Measurements from ENCODE around the gene INO80.

Gene INO80

DNA sequence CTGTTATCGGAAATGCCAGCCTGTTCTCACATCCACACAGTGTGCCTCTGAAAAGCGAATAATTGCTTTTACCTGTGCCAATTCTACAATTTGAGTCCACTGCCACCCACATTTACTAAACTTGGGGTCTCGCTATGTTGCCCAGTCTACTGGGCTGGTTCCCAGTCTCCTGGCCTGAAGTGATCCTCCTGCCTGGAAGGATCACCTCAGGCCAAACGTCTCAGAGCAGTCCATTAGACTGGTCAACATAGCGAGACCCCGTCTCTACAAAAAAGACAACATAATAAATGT is 827 bp upstream of the INO80 start:
- H3K4me3 ChIP-seq (ENCODE audit: low read length in 2 of 2): peak overlapping the region; percentile 90 to 97

DNA sequence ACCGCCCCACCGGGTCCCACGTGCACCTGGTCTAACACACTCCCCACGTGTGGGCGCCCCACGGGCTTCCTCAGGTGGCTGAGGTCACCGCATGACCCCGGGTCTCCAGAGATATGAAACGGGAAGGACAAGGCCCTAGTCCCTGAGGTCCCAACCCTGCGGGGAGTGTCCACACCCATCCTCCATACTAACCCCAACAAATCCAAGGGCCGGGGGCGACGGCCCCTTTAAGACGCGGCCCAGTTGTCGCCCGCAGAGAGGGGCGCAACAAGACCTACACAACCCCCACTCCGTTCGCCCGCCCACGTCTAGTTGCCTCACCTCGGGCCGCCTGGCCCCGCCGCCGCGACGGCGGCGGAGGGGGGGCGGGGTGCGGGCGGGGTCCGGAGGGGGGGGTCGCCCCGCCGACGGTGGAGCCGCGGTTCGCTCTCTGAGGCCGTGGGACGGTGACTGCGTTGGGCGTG is 396 bp downstream of the INO80 start:
- Histone ChIP-seq H3K27me3 (ENCODE audit: control insufficient read depth in 1 of 2, insufficient read depth in 2 of 2, low read length in 2 of 2) (no peaks in the 10 kb centered on the region), H3K9me3 (ENCODE audit: control insufficient read depth in 2 of 2, low read length in 2 of 2) (no peaks in the 10 kb centered on the region), H3K4me3 (ENCODE audit: low read length in 2 of 2) (peak overlapping the region; percentile 90 to 97), H3K27ac (ENCODE audit: low read length) (peak overlapping the region; percentile 98), H3K4me1 (ENCODE audit: control insufficient read depth, insufficient read depth, low read length) (peaks cover 14% of the 10 kb centered on the region), H3K9ac (ENCODE audit: low read length in 2 of 2) (peak overlapping the region; percentile 78 to 98), H3K36me3 (ENCODE audit: control insufficient read depth in 2 of 2, insufficient read depth in 2 of 2, low read length in 2 of 2) (no peaks in the 10 kb centered on the region)

More for the DNA sequence above, 827 bp upstream of the INO80 start:
- no peaks in the 10 kb centered on the region for H3K36me3 ChIP-seq (ENCODE audit: control insufficient read depth in 2 of 2, insufficient read depth in 2 of 2, low read length in 2 of 2)
- H3K27me3 ChIP-seq (ENCODE audit: control insufficient read depth in 1 of 2, insufficient read depth in 2 of 2, low read length in 2 of 2): no peaks in the 10 kb centered on the region
- peak overlapping the region; percentile 98 for H3K27ac ChIP-seq (ENCODE audit: low read length)
- H3K9ac ChIP-seq (ENCODE audit: low read length in 2 of 2): peak overlapping the region; percentile 78 to 98
- H3K9me3 ChIP-seq (ENCODE audit: control insufficient read depth in 2 of 2, low read length in 2 of 2): no peaks in the 10 kb centered on the region
- peaks cover 14% of the 10 kb centered on the region for H3K4me1 ChIP-seq (ENCODE audit: control insufficient read depth, insufficient read depth, low read length)

DNA sequence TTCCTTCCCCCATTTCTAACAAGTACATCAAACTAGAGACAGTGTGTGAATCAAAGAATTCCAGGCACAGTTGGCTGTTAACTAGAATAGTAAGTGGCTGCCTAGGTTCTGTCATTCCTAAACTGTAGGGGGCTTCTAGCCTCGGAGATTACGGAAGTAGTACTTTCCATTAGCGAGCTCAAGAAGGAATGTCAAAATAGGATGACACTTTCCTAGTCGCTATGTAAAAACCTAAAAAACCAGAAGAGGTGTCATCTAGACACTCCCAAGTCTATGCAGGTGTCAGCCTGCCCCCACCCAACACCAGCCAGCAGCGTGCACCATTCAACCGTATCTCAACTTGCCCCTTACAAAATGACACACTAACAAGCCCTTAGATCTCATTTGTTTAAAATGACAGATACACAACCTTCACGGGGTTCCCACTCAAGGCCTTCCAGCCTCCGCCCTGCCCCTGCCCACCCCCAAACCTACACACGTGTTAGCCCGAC is 874 bp downstream of the INO80 start:
- Histone ChIP-seq H3K27ac (ENCODE audit: low read length) (peak overlapping the region; percentile 98), H3K27me3 (ENCODE audit: control insufficient read depth in 1 of 2, insufficient read depth in 2 of 2, low read length in 2 of 2) (no peaks in the 10 kb centered on the region), H3K9me3 (ENCODE audit: control insufficient read depth in 2 of 2, low read length in 2 of 2) (no peaks in the 10 kb centered on the region), H3K4me3 (ENCODE audit: low read length in 2 of 2) (peak overlapping the region; percentile 90 to 97), H3K4me1 (ENCODE audit: control insufficient read depth, insufficient read depth, low read length) (peaks cover 14% of the 10 kb centered on the region), H3K9ac (ENCODE audit: low read length in 2 of 2) (peak overlapping the region; percentile 78 to 91), H3K36me3 (ENCODE audit: control insufficient read depth in 2 of 2, insufficient read depth in 2 of 2, low read length in 2 of 2) (no peaks in the 10 kb centered on the region)

DNA sequence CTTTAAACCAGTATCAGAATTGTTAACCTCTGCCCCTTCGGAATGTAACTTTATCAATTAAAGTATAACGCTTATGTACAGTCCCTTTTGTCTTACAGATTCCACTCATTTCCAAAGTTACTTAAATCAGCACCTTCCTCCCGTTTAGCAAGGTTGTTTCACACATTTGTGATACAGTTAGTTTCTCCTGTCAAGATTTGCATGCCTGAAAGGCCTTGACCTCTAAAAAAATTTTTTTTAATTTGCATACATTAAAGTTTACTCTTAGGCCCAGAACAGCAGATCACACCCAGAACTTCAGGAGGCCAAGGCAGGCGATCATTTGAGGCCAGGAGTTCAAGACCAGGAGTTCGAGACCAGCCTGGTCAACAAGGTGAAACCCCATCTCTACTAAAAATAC is 9.1 kb downstream of the INO80 start:
- no peak overlapping the region for H3K9ac ChIP-seq (ENCODE audit: low read length in 2 of 2)
- H3K4me3 ChIP-seq (ENCODE audit: low read length in 2 of 2): no peak overlapping the region
- H3K36me3 ChIP-seq (ENCODE audit: control insufficient read depth in 2 of 2, insufficient read depth in 2 of 2, low read length in 2 of 2): no peaks in the 10 kb centered on the region
- H3K27ac ChIP-seq (ENCODE audit: low read length): no peak overlapping the region
- H3K9me3 ChIP-seq (ENCODE audit: control insufficient read depth in 2 of 2, low read length in 2 of 2): no peaks in the 10 kb centered on the region
- H3K4me1 ChIP-seq (ENCODE audit: control insufficient read depth, insufficient read depth, low read length): no peaks in the 10 kb centered on the region
- no peaks in the 10 kb centered on the region for H3K27me3 ChIP-seq (ENCODE audit: control insufficient read depth in 1 of 2, insufficient read depth in 2 of 2, low read length in 2 of 2)

DNA sequence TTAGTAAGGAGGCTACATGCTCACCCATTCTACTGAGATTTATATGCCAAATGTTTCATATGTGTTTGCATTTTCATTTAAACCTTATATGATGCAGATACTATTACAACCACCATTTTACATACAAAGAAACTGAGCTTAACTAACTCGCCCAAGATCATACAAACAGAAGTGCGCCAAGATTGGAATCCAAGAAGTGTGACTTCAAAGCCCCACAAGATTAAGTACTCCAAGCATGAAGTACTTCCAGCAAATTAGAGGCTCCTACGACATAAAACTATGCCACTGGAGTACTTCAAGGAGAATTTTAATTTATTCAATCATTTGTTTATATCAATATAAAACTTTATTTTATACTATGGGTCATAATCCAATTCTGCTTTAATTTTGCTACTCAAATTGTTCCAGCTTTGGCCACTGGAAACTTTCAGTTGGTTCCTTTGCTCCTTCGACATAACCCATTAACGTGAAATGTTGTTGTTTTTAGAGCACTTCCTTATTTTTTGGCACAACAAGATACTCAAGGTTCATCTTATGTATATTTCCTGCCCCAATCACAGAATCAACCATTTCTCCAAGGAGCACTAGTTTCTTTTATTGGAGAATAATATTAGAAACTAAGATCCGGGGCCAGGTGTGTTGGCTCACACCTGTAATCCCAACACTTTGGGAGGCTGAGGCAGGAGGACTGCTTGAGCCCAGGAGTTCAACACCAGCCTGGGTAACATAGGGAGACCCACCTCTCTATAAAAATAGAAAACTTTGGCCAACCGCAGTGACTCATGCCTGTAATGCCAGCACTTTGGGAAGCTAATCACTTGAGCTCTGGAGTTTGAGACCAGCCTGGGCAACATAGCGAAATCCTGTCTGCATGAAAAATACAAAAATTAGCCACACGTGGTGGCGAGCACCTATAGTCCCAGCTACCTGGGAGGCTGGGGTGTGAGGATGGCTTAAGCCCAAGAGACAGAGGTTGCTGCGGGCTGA is 10.4 kb downstream of the INO80 start:
- Histone ChIP-seq H3K4me3 (ENCODE audit: low read length in 2 of 2) (no peak overlapping the region), H3K9me3 (ENCODE audit: control insufficient read depth in 2 of 2, low read length in 2 of 2) (no peaks in the 10 kb centered on the region), H3K4me1 (ENCODE audit: control insufficient read depth, insufficient read depth, low read length) (no peaks in the 10 kb centered on the region), H3K9ac (ENCODE audit: low read length in 2 of 2) (no peak overlapping the region), H3K27ac (ENCODE audit: low read length) (no peak overlapping the region), H3K36me3 (ENCODE audit: control insufficient read depth in 2 of 2, insufficient read depth in 2 of 2, low read length in 2 of 2) (no peaks in the 10 kb centered on the region), H3K27me3 (ENCODE audit: control insufficient read depth in 1 of 2, insufficient read depth in 2 of 2, low read length in 2 of 2) (no peaks in the 10 kb centered on the region)

DNA sequence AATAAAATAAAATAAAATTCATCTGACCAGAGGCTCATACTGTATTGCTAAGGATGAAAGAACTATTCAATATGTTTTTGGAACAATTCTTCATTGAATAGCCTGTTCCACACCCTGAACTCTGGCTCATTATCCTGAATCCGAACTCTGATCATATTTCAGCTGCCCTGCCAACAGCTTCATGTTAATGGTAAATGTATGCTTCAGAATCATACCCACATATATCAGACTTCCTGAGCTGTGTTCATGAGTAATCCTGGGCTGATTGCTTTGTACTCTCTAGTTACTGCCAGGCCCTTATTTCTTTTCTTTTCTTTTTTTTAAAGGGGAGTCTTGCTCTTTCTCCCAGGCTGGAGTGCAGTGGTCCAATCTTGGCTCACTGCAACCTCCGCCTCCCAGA is 11.8 kb downstream of the INO80 start:
- Histone ChIP-seq H3K9me3 (ENCODE audit: control insufficient read depth in 2 of 2, low read length in 2 of 2) (no peaks in the 10 kb centered on the region), H3K4me3 (ENCODE audit: low read length in 2 of 2) (no peak overlapping the region), H3K36me3 (ENCODE audit: control insufficient read depth in 2 of 2, insufficient read depth in 2 of 2, low read length in 2 of 2) (no peaks in the 10 kb centered on the region), H3K4me1 (ENCODE audit: control insufficient read depth, insufficient read depth, low read length) (no peaks in the 10 kb centered on the region), H3K27ac (ENCODE audit: low read length) (no peak overlapping the region), H3K27me3 (ENCODE audit: control insufficient read depth in 1 of 2, insufficient read depth in 2 of 2, low read length in 2 of 2) (no peaks in the 10 kb centered on the region), H3K9ac (ENCODE audit: low read length in 2 of 2) (no peak overlapping the region)

DNA sequence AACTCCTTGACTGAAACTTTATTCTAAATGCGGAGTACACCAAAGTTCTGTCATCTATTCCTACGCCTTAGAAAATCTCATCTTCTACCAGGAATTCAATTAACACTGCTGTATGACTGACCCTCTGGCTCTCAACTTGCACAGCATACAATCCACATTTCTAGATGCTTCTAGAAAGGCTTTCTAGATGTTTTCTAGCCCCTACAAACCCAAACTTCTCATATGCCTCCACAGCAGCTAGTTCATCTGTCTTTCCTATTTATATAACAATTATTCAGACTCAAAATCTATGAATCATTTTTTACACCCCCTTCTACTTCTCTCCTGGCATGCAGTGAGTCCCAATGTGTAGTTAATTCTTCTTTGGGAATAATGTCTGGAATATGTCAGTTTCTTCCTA is 13.2 kb downstream of the INO80 start:
- peaks cover 0 to 2% of the 10 kb centered on the region in 2 donors for H3K36me3 ChIP-seq (ENCODE audit: control insufficient read depth in 2 of 2, insufficient read depth in 2 of 2, low read length in 2 of 2)
- no peaks in the 10 kb centered on the region for H3K9me3 ChIP-seq (ENCODE audit: control insufficient read depth in 2 of 2, low read length in 2 of 2)
- no peak overlapping the region for H3K27ac ChIP-seq (ENCODE audit: low read length)
- no peaks in the 10 kb centered on the region for H3K27me3 ChIP-seq (ENCODE audit: control insufficient read depth in 1 of 2, insufficient read depth in 2 of 2, low read length in 2 of 2)
- no peak overlapping the region for H3K9ac ChIP-seq (ENCODE audit: low read length in 2 of 2)
- no peaks in the 10 kb centered on the region for H3K4me1 ChIP-seq (ENCODE audit: control insufficient read depth, insufficient read depth, low read length)
- no peak overlapping the region for H3K4me3 ChIP-seq (ENCODE audit: low read length in 2 of 2)

DNA sequence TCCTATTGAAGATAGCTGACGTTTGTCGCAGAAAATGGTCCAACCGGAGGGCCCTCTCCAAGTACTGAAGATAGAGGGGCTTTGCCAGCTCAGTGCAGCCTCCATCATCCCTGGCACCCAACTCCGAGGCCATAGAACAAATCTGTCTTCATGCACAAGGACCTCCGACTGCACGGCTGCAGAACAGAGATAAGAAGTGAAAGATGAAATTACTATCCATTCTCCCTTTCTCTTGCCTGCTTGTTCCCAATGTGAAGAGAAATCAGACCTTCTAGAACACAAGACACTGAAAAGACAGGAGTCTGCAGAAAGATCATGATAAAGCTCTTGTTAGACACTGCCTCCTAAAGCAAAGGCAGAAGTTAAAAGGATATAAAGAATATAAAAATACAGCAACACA is 19.9 kb downstream of the INO80 start:
- Histone ChIP-seq H3K36me3 (ENCODE audit: control insufficient read depth in 2 of 2, insufficient read depth in 2 of 2, low read length in 2 of 2) (peaks cover 22 to 36% of the 10 kb centered on the region in 2 donors), H3K4me3 (ENCODE audit: low read length in 2 of 2) (no peak overlapping the region), H3K9ac (ENCODE audit: low read length in 2 of 2) (no peak overlapping the region), H3K4me1 (ENCODE audit: control insufficient read depth, insufficient read depth, low read length) (no peaks in the 10 kb centered on the region), H3K27me3 (ENCODE audit: control insufficient read depth in 1 of 2, insufficient read depth in 2 of 2, low read length in 2 of 2) (no peaks in the 10 kb centered on the region), H3K9me3 (ENCODE audit: control insufficient read depth in 2 of 2, low read length in 2 of 2) (no peaks in the 10 kb centered on the region), H3K27ac (ENCODE audit: low read length) (no peak overlapping the region)

DNA sequence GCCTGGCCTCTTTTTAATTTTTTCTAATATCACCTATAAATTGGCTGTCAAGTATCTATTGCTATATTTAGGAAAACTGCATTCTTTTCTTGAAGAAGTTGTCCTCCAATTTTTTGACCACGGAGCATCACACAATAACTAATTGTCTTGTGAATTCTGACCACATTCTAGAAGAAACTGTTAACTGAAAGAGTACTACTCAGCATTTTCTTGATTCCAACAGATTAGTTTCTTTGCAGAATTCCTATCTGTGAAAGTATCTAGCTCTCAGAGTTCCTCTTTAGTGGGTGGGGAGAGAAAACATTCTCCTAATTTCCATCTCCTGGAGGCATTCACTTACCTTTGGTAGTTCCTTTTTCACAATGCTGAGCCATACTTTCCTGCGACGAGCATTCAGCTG is 31.1 kb downstream of the INO80 start:
- Histone ChIP-seq H3K9me3 (ENCODE audit: control insufficient read depth in 2 of 2, low read length in 2 of 2) (no peaks in the 10 kb centered on the region), H3K9ac (ENCODE audit: low read length in 2 of 2) (no peak overlapping the region), H3K4me3 (ENCODE audit: low read length in 2 of 2) (no peak overlapping the region), H3K4me1 (ENCODE audit: control insufficient read depth, insufficient read depth, low read length) (no peaks in the 10 kb centered on the region), H3K36me3 (ENCODE audit: control insufficient read depth in 2 of 2, insufficient read depth in 2 of 2, low read length in 2 of 2) (peaks cover 38 to 49% of the 10 kb centered on the region in 2 donors), H3K27ac (ENCODE audit: low read length) (no peak overlapping the region), H3K27me3 (ENCODE audit: control insufficient read depth in 1 of 2, insufficient read depth in 2 of 2, low read length in 2 of 2) (no peaks in the 10 kb centered on the region)

DNA sequence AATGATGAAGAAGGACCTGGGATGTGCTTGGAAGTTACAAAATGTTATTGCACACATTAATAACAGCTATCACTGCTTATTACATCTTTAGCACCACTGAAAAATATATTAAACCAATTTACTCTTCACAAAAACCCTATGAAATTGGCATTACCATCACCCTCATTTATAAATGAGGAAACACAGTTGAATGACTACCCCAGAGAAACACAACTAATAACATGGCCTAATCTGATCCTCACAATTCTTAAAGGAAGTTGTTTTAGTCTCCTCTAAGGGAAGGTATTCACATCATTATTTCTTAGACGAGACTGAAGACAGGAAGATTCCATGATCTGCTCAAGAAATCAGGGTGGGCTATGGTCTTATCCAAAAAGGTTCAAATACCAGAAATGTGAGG is 35.9 kb downstream of the INO80 start:
- H3K9ac ChIP-seq (ENCODE audit: low read length in 2 of 2): no peak overlapping the region
- no peaks in the 10 kb centered on the region for H3K27me3 ChIP-seq (ENCODE audit: control insufficient read depth in 1 of 2, insufficient read depth in 2 of 2, low read length in 2 of 2)
- H3K4me3 ChIP-seq (ENCODE audit: low read length in 2 of 2): no peak overlapping the region
- H3K27ac ChIP-seq (ENCODE audit: low read length): no peak overlapping the region
- no peaks in the 10 kb centered on the region for H3K4me1 ChIP-seq (ENCODE audit: control insufficient read depth, insufficient read depth, low read length)
- no peaks in the 10 kb centered on the region for H3K9me3 ChIP-seq (ENCODE audit: control insufficient read depth in 2 of 2, low read length in 2 of 2)
- H3K36me3 ChIP-seq (ENCODE audit: control insufficient read depth in 2 of 2, insufficient read depth in 2 of 2, low read length in 2 of 2): peaks cover 42 to 54% of the 10 kb centered on the region in 2 donors

DNA sequence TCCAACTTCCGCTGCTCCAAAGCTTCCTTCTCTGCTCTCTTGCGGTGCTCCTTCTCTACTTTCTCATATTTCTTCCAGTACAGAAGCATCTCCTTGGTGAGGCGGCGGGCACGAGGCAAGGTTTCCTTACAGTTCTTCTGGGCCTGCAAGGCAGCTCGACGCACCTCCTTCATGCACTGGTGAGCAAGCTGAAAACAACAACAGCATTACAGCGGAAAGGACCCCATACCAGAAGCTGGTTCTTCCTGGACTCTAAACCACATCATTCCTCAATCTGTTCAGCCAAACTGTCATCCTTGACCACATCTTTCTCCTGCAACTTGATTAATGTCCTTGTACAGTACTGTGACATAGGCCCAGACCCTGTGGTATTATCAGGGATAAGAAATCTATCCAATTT is 36.4 kb downstream of the INO80 start:
- Histone ChIP-seq H3K4me3 (ENCODE audit: low read length in 2 of 2) (no peak overlapping the region), H3K27me3 (ENCODE audit: control insufficient read depth in 1 of 2, insufficient read depth in 2 of 2, low read length in 2 of 2) (no peaks in the 10 kb centered on the region), H3K9ac (ENCODE audit: low read length in 2 of 2) (no peak overlapping the region), H3K36me3 (ENCODE audit: control insufficient read depth in 2 of 2, insufficient read depth in 2 of 2, low read length in 2 of 2) (peaks cover 41 to 53% of the 10 kb centered on the region in 2 donors), H3K9me3 (ENCODE audit: control insufficient read depth in 2 of 2, low read length in 2 of 2) (no peaks in the 10 kb centered on the region), H3K27ac (ENCODE audit: low read length) (no peak overlapping the region), H3K4me1 (ENCODE audit: control insufficient read depth, insufficient read depth, low read length) (no peaks in the 10 kb centered on the region)

Data from stomach smooth muscle (tissue), 2 donors.